Omental fat pad (tissue), 4 donors: ENCODE data around the gene UROC1. TPM values are rescaled to one million over a fixed set of nuclear protein-coding genes. Genes with fewer than 3 reads are reported as not detected.

Experiments
- ATAC-seq: fragments of 150-250 bp; one replicate; pipeline ENCODE4 v1.9.1; 2016; ENCODE audit warnings: mild to moderate bottlenecking, moderate library complexity; ENCODE audit not compliant: low FRiP score
- DNase-seq: peaks from one replicate; pipeline ENCODE4 v3.0.0-alpha.2; 2019; ENCODE audit warnings: low spot score
- total RNA-seq, 4 donors: library from RNA; depleted of rRNA; stranded (reverse); fragments of >200 nt; gene quantifications; one replicate each; pipeline ENCODE4 v1.1.0, GENCODE V29; 2016
- TF ChIP-seq, protein P1 (sequence below), 3 donors: fragments of 450-650 bp; IDR thresholded peaks; one replicate each; pipeline ENCODE4 v1.5.1; 2016 to 2017; ENCODE audit warnings: antibody characterized with exemption in 3 of 3, mild to moderate bottlenecking in 3 of 3, moderate library complexity in 2 of 3

The UROC1 gene
- not detected for total RNA-seq

DNA sequence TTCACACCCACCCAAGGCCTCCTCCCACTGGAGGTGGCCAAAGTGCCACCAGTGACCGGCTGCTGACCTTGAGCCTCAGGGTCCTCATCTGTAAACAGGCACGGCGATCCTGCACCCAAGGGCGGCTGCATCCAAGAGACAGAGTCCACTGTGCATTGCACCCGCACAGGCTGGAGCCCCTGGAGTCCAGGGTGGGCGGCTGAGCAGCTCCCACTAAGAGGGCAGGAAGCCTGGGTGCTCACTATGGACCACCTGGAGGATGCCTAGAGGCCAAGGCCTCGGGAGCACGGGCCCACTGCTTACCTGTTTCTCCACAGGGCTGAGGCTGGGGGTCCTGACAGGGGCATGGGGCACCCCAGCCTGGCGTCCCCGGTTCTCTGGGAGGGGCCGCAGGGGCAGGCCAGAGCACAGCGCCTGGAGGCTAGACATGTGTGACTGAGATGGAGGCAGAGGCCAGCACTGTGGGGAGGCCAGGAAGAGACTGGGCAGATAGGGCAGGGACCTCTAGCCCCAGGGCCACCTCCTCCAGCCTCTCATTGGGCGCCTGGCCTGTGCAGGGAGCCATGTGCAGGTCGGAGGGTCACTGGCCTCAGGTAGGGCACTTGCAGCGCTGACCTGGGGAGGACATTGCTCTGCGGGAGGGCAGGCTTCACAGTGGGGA, at the start of gene UROC1:
Gene UROC1 (minus strand): TSS at position 483 of the 661 bp plus-strand sequence. CDS start 54 bp downstream, at position 429.
- ATAC-seq (no peak), DNase-seq (no peak)
- TF ChIP-seq, protein P1, sequence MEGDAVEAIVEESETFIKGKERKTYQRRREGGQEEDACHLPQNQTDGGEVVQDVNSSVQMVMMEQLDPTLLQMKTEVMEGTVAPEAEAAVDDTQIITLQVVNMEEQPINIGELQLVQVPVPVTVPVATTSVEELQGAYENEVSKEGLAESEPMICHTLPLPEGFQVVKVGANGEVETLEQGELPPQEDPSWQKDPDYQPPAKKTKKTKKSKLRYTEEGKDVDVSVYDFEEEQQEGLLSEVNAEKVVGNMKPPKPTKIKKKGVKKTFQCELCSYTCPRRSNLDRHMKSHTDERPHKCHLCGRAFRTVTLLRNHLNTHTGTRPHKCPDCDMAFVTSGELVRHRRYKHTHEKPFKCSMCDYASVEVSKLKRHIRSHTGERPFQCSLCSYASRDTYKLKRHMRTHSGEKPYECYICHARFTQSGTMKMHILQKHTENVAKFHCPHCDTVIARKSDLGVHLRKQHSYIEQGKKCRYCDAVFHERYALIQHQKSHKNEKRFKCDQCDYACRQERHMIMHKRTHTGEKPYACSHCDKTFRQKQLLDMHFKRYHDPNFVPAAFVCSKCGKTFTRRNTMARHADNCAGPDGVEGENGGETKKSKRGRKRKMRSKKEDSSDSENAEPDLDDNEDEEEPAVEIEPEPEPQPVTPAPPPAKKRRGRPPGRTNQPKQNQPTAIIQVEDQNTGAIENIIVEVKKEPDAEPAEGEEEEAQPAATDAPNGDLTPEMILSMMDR (IDR thresholded peaks at IDR 0.05), result no peak

GRCh38 chr3:126562737-126563276, 45.2 kb upstream of the UROC1 start:
- no peak for ATAC-seq
- TF ChIP-seq, protein P1 (IDR thresholded peaks at IDR 0.05), result no peak
- DNase-seq, result no peak

- ATAC-seq, result no peak
- DNase-seq, result peak; percentile 12
- TF ChIP-seq, protein P1 (IDR thresholded peaks at IDR 0.05), result no peak
Observed at GRCh38 chr3:126558336-126559071, 40.9 kb upstream of the UROC1 start, which contains the start of gene C3orf22. Gene C3orf22, minus strand, starts transcription at chr3:126558932. Its CDS starts 5,542 bp downstream, at chr3:126553390.

DNA sequence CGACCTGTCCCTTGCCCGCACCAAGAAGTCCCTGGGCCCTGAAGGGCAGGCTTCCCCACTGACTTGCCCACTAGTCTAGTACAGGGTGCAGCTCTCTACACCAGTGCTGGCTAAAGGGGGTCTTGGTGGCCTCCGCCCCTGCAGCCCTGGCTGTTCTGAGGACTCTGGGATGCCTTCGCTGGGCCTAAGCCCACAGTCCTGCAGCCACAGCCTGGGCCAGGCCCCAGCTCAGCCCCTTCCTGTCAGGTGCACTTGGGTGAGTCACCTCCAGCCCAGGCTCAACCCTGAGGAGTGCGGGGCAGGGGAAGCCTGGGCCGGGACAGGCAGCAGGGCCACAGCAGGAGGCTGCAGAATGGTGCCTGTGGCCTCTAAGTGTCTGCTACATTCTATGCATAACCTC, 40.2 kb upstream of the UROC1 start:
- TF ChIP-seq, protein P1 (IDR thresholded peaks at IDR 0.05), result no peak
- DNase-seq (no peak), ATAC-seq (no peak)

GRCh38 chr3:126557415-126557745, 39.8 kb upstream of the UROC1 start:
- DNase-seq, result no peak
- TF ChIP-seq, protein P1 (IDR thresholded peaks at IDR 0.05), result no peak

DNA sequence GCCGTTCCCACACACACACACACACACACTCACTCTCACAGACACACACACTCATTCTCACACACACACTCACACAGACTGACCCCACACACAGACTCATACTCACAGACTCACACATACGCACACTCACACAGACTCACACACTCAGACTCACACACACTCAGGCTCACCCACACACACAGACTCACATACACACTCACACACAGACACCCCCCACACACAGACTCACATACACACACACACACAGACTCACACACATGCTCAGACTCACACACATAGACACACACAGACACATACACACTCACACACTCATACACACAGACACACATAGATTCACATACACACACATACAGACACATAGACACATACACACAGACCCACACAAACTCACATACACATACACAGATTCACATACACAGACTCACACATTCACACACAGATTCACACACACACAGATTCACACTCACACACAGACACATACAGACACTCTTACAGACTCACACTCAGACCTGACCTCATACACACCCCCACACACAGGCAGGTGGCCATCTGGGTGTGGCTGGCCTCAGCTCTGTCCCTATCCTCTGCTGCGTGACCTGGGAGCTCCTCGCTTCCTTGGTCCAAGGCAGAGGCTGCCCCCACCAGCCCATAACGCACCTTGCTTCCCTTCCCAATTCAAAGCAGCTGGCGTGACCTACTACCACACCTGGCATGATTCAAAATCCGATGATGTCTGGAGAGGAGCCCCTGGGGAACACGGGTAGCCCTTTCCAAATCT, 39.3 kb upstream of the UROC1 start:
- DNase-seq (peak; percentile 16), ATAC-seq (no peak)
- TF ChIP-seq, protein P1 (IDR thresholded peaks at IDR 0.05), result no peak

More at GRCh38 chr3:126557415-126557745, 39.8 kb upstream of the UROC1 start:
- no peak for ATAC-seq
